ENCODE data around the gene GLIS1. TPM values are rescaled to one million over a fixed set of nuclear protein-coding genes. Genes with fewer than 3 reads are reported as not detected.

The GLIS1 gene
- total RNA-seq, 2 donors from 2014 or later, result 2.6 TPM; not detected in 1

- Histone ChIP-seq H3K27ac (no peak overlapping the region), H3K4me3 (no peak overlapping the region), H3K9me3 (no peaks in the 10 kb centered on the region), H3K4me1 (ENCODE audit: control insufficient read depth in 1 of 2, low read depth in 2 of 2) (peaks cover 7 to 20% of the 10 kb centered on the region in 2 donors), H3K36me3 (no peaks in the 10 kb centered on the region), H3K27me3 (replicated peaks; ENCODE audit: insufficient read depth) (no peaks in the 10 kb centered on the region)
- ATAC-seq (ENCODE audit: insufficient number of reproducible peaks, low FRiP score, low read depth) (no peak), DNase-seq (ENCODE audit: low spot score) (no peak)
- no peak for TF ChIP-seq CTCF (IDR thresholded peaks at IDR 0.05)
These were observed 214.3 kb downstream of the GLIS1 start for GRCh38 chr1:53524428-53525375.

- no peak for TF ChIP-seq CTCF (IDR thresholded peaks at IDR 0.05)
- H3K27ac ChIP-seq, result no peak overlapping the region
These were observed 216.9 kb downstream of the GLIS1 start for GRCh38 chr1:53521924-53522552.

GRCh38 chr1:53520481-53520880 lies 218.5 kb downstream of the GLIS1 start:
- no peak overlapping the region for H3K27ac ChIP-seq
- no peaks in the 10 kb centered on the region for H3K9me3 ChIP-seq
- H3K27me3 ChIP-seq (replicated peaks; ENCODE audit: insufficient read depth), result no peaks in the 10 kb centered on the region
- H3K36me3 ChIP-seq, result no peaks in the 10 kb centered on the region
- H3K4me1 ChIP-seq (ENCODE audit: control insufficient read depth in 1 of 2, low read depth in 2 of 2), result peaks cover 5 to 13% of the 10 kb centered on the region in 2 donors
- no peak overlapping the region for H3K4me3 ChIP-seq
- ATAC-seq (ENCODE audit: insufficient number of reproducible peaks, low FRiP score, low read depth) (no peak), DNase-seq (ENCODE audit: low spot score) (no peak)
- no peak for TF ChIP-seq CTCF (IDR thresholded peaks at IDR 0.05)

More at GRCh38 chr1:53521924-53522552, 216.9 kb downstream of the GLIS1 start:
- DNase-seq (ENCODE audit: low spot score) (no peak), ATAC-seq (ENCODE audit: insufficient number of reproducible peaks, low FRiP score, low read depth) (no peak)
- Histone ChIP-seq H3K4me3 (no peak overlapping the region), H3K27me3 (replicated peaks; ENCODE audit: insufficient read depth) (no peaks in the 10 kb centered on the region), H3K4me1 (ENCODE audit: control insufficient read depth in 1 of 2, low read depth in 2 of 2) (peaks cover 10 to 25% of the 10 kb centered on the region in 2 donors), H3K9me3 (no peaks in the 10 kb centered on the region), H3K36me3 (no peaks in the 10 kb centered on the region)

GRCh38 chr1:53519421-53519820 lies 219.5 kb downstream of the GLIS1 start:
- Histone ChIP-seq H3K27me3 (replicated peaks; ENCODE audit: insufficient read depth) (no peaks in the 10 kb centered on the region), H3K4me1 (ENCODE audit: control insufficient read depth in 1 of 2, low read depth in 2 of 2) (peaks cover 5 to 13% of the 10 kb centered on the region in 2 donors), H3K9me3 (no peaks in the 10 kb centered on the region), H3K4me3 (no peak overlapping the region), H3K36me3 (no peaks in the 10 kb centered on the region), H3K27ac (peak overlapping the region in 1 of 2 donors; percentile 48)
- no peak for ATAC-seq (ENCODE audit: insufficient number of reproducible peaks, low FRiP score, low read depth)
- no peak for DNase-seq (ENCODE audit: low spot score)
- no peak for TF ChIP-seq CTCF (IDR thresholded peaks at IDR 0.05)

GRCh38 chr1:53518775-53519174 lies 220.2 kb downstream of the GLIS1 start:
- no peaks in the 10 kb centered on the region for H3K9me3 ChIP-seq
- peak overlapping the region in 1 of 2 donors; percentile 48 for H3K27ac ChIP-seq
- peaks cover 5 to 13% of the 10 kb centered on the region in 2 donors for H3K4me1 ChIP-seq (ENCODE audit: control insufficient read depth in 1 of 2, low read depth in 2 of 2)
- H3K36me3 ChIP-seq, result no peaks in the 10 kb centered on the region
- no peaks in the 10 kb centered on the region for H3K27me3 ChIP-seq (replicated peaks; ENCODE audit: insufficient read depth)
- no peak for TF ChIP-seq CTCF (IDR thresholded peaks at IDR 0.05)
- DNase-seq (ENCODE audit: low spot score) (no peak), ATAC-seq (ENCODE audit: insufficient number of reproducible peaks, low FRiP score, low read depth) (no peak)
- H3K4me3 ChIP-seq, result no peak overlapping the region

Measured in thoracic aorta (tissue), 2 donors.